ENCODE results near the gene KRTAP5-2. TPM values are rescaled to one million over a fixed set of nuclear protein-coding genes. Genes with fewer than 3 reads are reported as not detected.

Gene KRTAP5-2
- total and polyA plus RNA-seq, 7 donors = not detected

- no peak overlapping the region for H3K27ac ChIP-seq
- 81 to 86% (median 85%) methylated on average over 10 to 13 of the region's 13 CpGs for WGBS, 3 donors
- no peak for TF ChIP-seq CTCF (IDR thresholded peaks at IDR 0.05)
- DNase-seq (peak in 1 of 2 donors; percentile 31), ATAC-seq (no peak)
- H3K9me3 ChIP-seq = no peaks in the 10 kb centered on the region
- no peaks in the 10 kb centered on the region for H3K27me3 ChIP-seq (ENCODE audit: insufficient read depth in 3 of 3, low read length in 2 of 3)
- intact Hi-C loops (cut with DNase I) = no loop called here
- H3K4me3 ChIP-seq = no peak overlapping the region
- H3K36me3 ChIP-seq (ENCODE audit: insufficient read depth in 1 of 2, low read depth in 1 of 2) = peaks cover 0 to 15% of the 10 kb centered on the region in 2 donors
- peaks cover 41% of the 10 kb centered on the region for H3K4me1 ChIP-seq
Observed at GRCh38 chr11:1554981-1555712, 42.9 kb downstream of the KRTAP5-2 start.

GRCh38 chr11:1553808-1554594, 44.1 kb downstream of the KRTAP5-2 start:
- intact Hi-C loops (cut with DNase I) = no loop called here
- Histone ChIP-seq H3K27me3 (ENCODE audit: insufficient read depth in 3 of 3, low read length in 2 of 3) (no peaks in the 10 kb centered on the region), H3K9me3 (no peaks in the 10 kb centered on the region), H3K4me3 (no peak overlapping the region), H3K27ac (no peak overlapping the region), H3K36me3 (ENCODE audit: insufficient read depth in 1 of 2, low read depth in 1 of 2) (peaks cover 0 to 14% of the 10 kb centered on the region in 2 donors), H3K4me1 (peaks cover 33% of the 10 kb centered on the region)
- WGBS, 3 donors = 58 to 69% (median 69%) methylated on average over 15 to 20 of the region's 20 CpGs
- no peak for TF ChIP-seq CTCF (IDR thresholded peaks at IDR 0.05)
- DNase-seq = no peak
- no peak for ATAC-seq

DNA sequence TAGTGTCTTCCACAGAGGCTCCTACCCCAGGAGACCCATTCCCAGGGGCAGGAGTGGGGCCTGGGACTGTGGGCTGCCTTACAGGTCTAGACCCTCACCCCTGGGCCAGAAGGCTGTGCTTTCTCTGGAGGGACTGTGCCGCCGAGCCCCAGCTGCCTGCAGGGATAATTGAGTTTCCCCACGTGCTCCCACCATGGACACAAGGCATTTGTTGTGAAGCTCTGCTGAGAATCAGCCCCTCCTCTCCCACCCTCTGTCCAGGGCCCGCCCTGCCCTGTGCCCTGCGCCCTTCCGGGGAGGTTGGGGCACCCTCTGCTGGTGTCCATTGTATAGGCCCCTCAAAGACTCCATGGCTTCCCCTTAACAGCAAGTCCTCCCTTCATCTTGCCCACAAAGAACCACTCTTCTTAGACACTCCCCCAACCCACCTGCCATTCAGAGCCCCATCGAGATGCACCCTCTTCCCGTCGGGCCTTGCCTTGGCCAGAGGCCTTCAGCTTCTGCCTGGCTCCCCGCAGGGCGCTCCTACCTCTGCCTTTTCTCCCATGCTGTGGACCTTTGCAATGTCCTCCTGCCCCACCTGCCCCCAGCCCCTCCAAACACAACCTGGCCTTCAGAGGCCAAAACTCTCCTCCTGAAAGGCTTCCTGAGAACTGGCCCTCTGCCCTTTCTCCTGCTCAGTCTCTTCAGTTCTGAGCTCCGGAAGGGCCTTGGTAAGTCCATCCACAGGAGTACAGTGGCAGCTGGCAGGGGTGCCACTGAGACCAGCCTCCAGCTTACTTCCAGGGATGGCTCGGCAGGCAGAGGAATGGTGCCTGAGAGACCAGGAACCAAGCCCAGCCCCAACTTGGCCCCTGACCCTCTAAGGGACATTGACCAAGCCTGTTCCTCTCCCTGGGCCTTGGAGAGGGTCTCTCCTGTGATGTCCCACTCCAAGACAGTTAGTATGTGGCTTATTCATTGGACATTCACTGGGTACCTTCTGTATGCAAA, 48.5 kb downstream of the KRTAP5-2 start:
- Histone ChIP-seq H3K4me3 (no peak overlapping the region), H3K9me3 (no peaks in the 10 kb centered on the region), H3K4me1 (peaks cover 41% of the 10 kb centered on the region), H3K27me3 (ENCODE audit: insufficient read depth in 3 of 3, low read length in 2 of 3) (peaks cover 0 to 6% (median 0%) of the 10 kb centered on the region in 3 donors), H3K27ac (peak overlapping the region; percentile 86), H3K36me3 (ENCODE audit: insufficient read depth in 1 of 2, low read depth in 1 of 2) (no peaks in the 10 kb centered on the region)
- DNase-seq (no peak), ATAC-seq (peak in 2 of 4 donors; percentile 21 to 30)
- 65 to 77% (median 73%) methylated on average over 13 of the region's 13 CpGs for WGBS, 3 donors
- TF ChIP-seq CTCF (IDR thresholded peaks at IDR 0.05) = no peak
- intact Hi-C loops (cut with DNase I) = no loop called here

GRCh38 chr11:1548221-1549070, 49.6 kb downstream of the KRTAP5-2 start:
- Histone ChIP-seq H3K36me3 (ENCODE audit: insufficient read depth in 1 of 2, low read depth in 1 of 2) (no peaks in the 10 kb centered on the region), H3K27me3 (ENCODE audit: insufficient read depth in 3 of 3, low read length in 2 of 3) (peaks cover 0 to 6% (median 0%) of the 10 kb centered on the region in 3 donors), H3K27ac (peak overlapping the region; percentile 86), H3K9me3 (no peaks in the 10 kb centered on the region), H3K4me3 (peak overlapping the region; percentile 63), H3K4me1 (peaks cover 32% of the 10 kb centered on the region)
- no peak for TF ChIP-seq CTCF (IDR thresholded peaks at IDR 0.05)
- WGBS, 3 donors = 9 to 16% (median 9%) methylated on average over 23 to 34 of the region's 34 CpGs
- intact Hi-C loops (cut with DNase I) = no loop called here
- DNase-seq (peak; percentile 68 to 89), ATAC-seq (peak; percentile 82 to 91 (median 86))

Data from psoas muscle (tissue), 8 donors.